A673 (cell line): ENCODE results near the gene DACT3. TPM values are rescaled to one million over a fixed set of nuclear protein-coding genes. Genes with fewer than 3 reads are reported as not detected.

Source experiments
- BruUV-seq: library from RNA; stranded (reverse); fragments of 400-500 nt; replicated peaks from 2 replicates; lab custom pipeline; 2021; lab: Mats Ljungman, UMichigan
- CTCF ChIA-PET: fragments of 300-600 bp; sonication (Branson Sonifier 250); formaldehyde crosslinking; loops from one replicate; lab custom pipeline; 2022; ENCODE audit warnings: antibody characterized with exemption; lab: Charles Lee
- POLR2A ChIA-PET: fragments of 300-600 bp; sonication (Branson Sonifier 250); formaldehyde crosslinking; loops from one replicate; lab custom pipeline; 2022; ENCODE audit warnings: antibody characterized with exemption; ENCODE audit not compliant: low non-redundant PET; lab: Charles Lee
- DNase-seq: peaks from one replicate; pipeline ENCODE4 v3.0.0-alpha.2; 2015; ENCODE audit warnings: low spot score
- H3K27ac ChIP-seq: fragments of 200-600 bp; sonication (generic); 2 replicates; pipeline ENCODE4 v1.5.1; 2016; ENCODE audit warnings: mixed run types, low read depth, mild to moderate bottlenecking, mixed read lengths, antibody characterized with exemption, low read length; ENCODE audit not compliant: poor library complexity, severe bottlenecking
- H3K27me3 ChIP-seq: fragments of 200-600 bp; sonication (generic); replicated peaks from 2 replicates; pipeline ENCODE4 v1.6.1; 2017; ENCODE audit warnings: mixed run types, low read depth, mild to moderate bottlenecking, mixed read lengths, antibody characterized with exemption, low read length; ENCODE audit not compliant: insufficient read depth, poor library complexity
- H3K36me3 ChIP-seq: fragments of 200-600 bp; sonication (generic); 2 replicates; pipeline ENCODE4 v1.6.1; 2016; ENCODE audit warnings: mixed run types, mild to moderate bottlenecking, mixed read lengths, antibody characterized with exemption, low read length; ENCODE audit not compliant: insufficient read depth, poor library complexity, severe bottlenecking
- H3K4me1 ChIP-seq: fragments of 200-600 bp; sonication (generic); 2 replicates; pipeline ENCODE4 v1.6.1; 2017; ENCODE audit warnings: mixed run types, mild to moderate bottlenecking, mixed read lengths, antibody characterized with exemption, low read length; ENCODE audit not compliant: insufficient read depth, poor library complexity, severe bottlenecking
- H3K4me3 ChIP-seq: fragments of 200-600 bp; sonication (generic); 2 replicates; pipeline ENCODE4 v1.5.1; 2016; ENCODE audit warnings: low read depth, mixed run types, mild to moderate bottlenecking, mixed read lengths, low read length; ENCODE audit not compliant: poor library complexity, severe bottlenecking
- H3K9me3 ChIP-seq: fragments of 200-600 bp; sonication (generic); 2 replicates; pipeline ENCODE4 v1.6.1; 2016; ENCODE audit warnings: mixed run types, low read depth, mild to moderate bottlenecking, mixed read lengths, antibody characterized with exemption, low read length; ENCODE audit not compliant: poor library complexity, severe bottlenecking
- CTCF ChIP-seq: fragments of 300-800, 200-600 bp; sonication (generic); conservative IDR thresholded peaks from 2 replicates; pipeline ENCODE4 v1.5.1; 2017; ENCODE audit warnings: low read depth, mild to moderate bottlenecking, antibody characterized with exemption, low read length, moderate library complexity, mixed read lengths
- EZH2 ChIP-seq: fragments of 200-600 bp; sonication (generic); IDR thresholded peaks from 2 replicates; pipeline ENCODE4 v1.6.1; 2017; ENCODE audit warnings: borderline replicate concordance, low read depth, mild to moderate bottlenecking, mixed read lengths, antibody characterized with exemption, low read length; ENCODE audit not compliant: poor library complexity, severe bottlenecking
- intact Hi-C: fragments of 100-400 bp; cut with micrococcal nuclease; formaldehyde crosslinking; loops from one replicate; pipeline ENCODE4 v1.10.0; 2022; ENCODE audit not compliant: unreplicated experiment
- total RNA-seq: library from RNA; stranded (reverse); gene quantifications from 2 replicates; pipeline ENCODE4 v1.2.3, GENCODE V29; 2021

Gene DACT3
- total RNA-seq, 1 experiment from 2014 or later, result 0.32 TPM

- BruUV-seq, result no TSS peak
Observed at GRCh38 chr19:46602392-46603194, 58.4 kb downstream of the DACT3 start.

GRCh38 chr19:46601318-46602224, 59.4 kb downstream of the DACT3 start, which contains the start of gene CALM3:
Gene CALM3 (plus strand): TSS chr19:46601330. CDS start chr19:46601435, 105 bp downstream.
- H3K36me3 ChIP-seq, result peaks cover 14% of the 10 kb centered on the region
- ChIA-PET POLR2A (no interaction called here), CTCF (interaction anchor here (0.8 to 1.3 kb wide), 3 partner anchors 28 to 60 kb away, joined by 3 to 8 read pairs (median 7); partner anchors contain the start of gene DACT3)
- peaks cover 10% of the 10 kb centered on the region for H3K4me1 ChIP-seq
- intact Hi-C loops, result loop anchor here (5.0 kb wide), 1 partner anchor 74 kb away; no protein-coding TSS in a partner anchor
- DNase-seq, result no peak
- TF ChIP-seq EZH2 (no peak), CTCF (no peak)
- H3K9me3 ChIP-seq, result peaks cover 10% of the 10 kb centered on the region
- no peaks in the 10 kb centered on the region for H3K27me3 ChIP-seq
- BruUV-seq, result TSS peak; percentile 48
- peak within 1 kb of the TSS; percentile 100 for H3K27ac ChIP-seq
- H3K4me3 ChIP-seq, result peak within 1 kb of the TSS; percentile 100

More at GRCh38 chr19:46602392-46603194, 58.4 kb downstream of the DACT3 start:
- ChIA-PET POLR2A (no interaction called here), CTCF (interaction anchor here (0.8 kb wide), 1 partner anchor 29 kb away, joined by 8 read pairs; no protein-coding TSS in a partner anchor)
- peak overlapping the region; percentile 100 for H3K27ac ChIP-seq
- no peaks in the 10 kb centered on the region for H3K27me3 ChIP-seq
- no peak for TF ChIP-seq CTCF
- TF ChIP-seq EZH2, result no peak
- H3K9me3 ChIP-seq, result peaks cover 10% of the 10 kb centered on the region
- H3K4me1 ChIP-seq, result peaks cover 10% of the 10 kb centered on the region
- H3K36me3 ChIP-seq, result peaks cover 24% of the 10 kb centered on the region
- intact Hi-C loops, result loop anchor here (5.0 kb wide), 1 partner anchor 75 kb away; no protein-coding TSS in a partner anchor
- no peak for DNase-seq
- H3K4me3 ChIP-seq, result peak overlapping the region; percentile 100
